NCI-H82 treated with DMSO at 0.1 percent for 48 hours (cell line): ENCODE results near the gene ARHGEF6.

Experiments used
- DNase-seq: peaks from one replicate; lab custom pipeline; 2025; ENCODE audit not compliant: unreplicated experiment; lab: John Stamatoyannopoulos, UW

Gene ARHGEF6

GRCh38 chrX:136750364-136750763 is 30.4 kb downstream of the ARHGEF6 start:
- DNase-seq, result no peak

- no peak for DNase-seq
These were observed 33.4 kb downstream of the ARHGEF6 start for GRCh38 chrX:136747003-136747986.

GRCh38 chrX:136745215-136746173 is 35.2 kb downstream of the ARHGEF6 start:
- no peak for DNase-seq

GRCh38 chrX:136742721-136743379 is 37.9 kb downstream of the ARHGEF6 start:
- DNase-seq, result peak; percentile 22

GRCh38 chrX:136738049-136738729 is 42.5 kb downstream of the ARHGEF6 start:
- no peak for DNase-seq

GRCh38 chrX:136736690-136737089 is 44.0 kb downstream of the ARHGEF6 start:
- no peak for DNase-seq

GRCh38 chrX:136735601-136736000 is 45.1 kb downstream of the ARHGEF6 start:
- no peak for DNase-seq

- DNase-seq, result no peak
These were observed 47.1 kb downstream of the ARHGEF6 start for GRCh38 chrX:136733613-136734012.

- no peak for DNase-seq
These were observed 48.9 kb downstream of the ARHGEF6 start for GRCh38 chrX:136731798-136732197.

- DNase-seq, result no peak
These were observed 49.4 kb downstream of the ARHGEF6 start for GRCh38 chrX:136731207-136731782.

- no peak for DNase-seq
These were observed 52.3 kb downstream of the ARHGEF6 start for GRCh38 chrX:136728393-136728792.

GRCh38 chrX:136725441-136726104 is 55.2 kb downstream of the ARHGEF6 start:
- DNase-seq, result no peak

GRCh38 chrX:136718091-136718490 is 62.6 kb downstream of the ARHGEF6 start:
- DNase-seq, result no peak

- no peak for DNase-seq
These were observed 65.8 kb downstream of the ARHGEF6 start for GRCh38 chrX:136714626-136715599.

GRCh38 chrX:136712650-136713310 is 68.0 kb downstream of the ARHGEF6 start:
- DNase-seq, result no peak

- no peak for DNase-seq
These were observed 69.6 kb downstream of the ARHGEF6 start for GRCh38 chrX:136711147-136711546.

- DNase-seq, result no peak
These were observed 70.3 kb downstream of the ARHGEF6 start for GRCh38 chrX:136710325-136710951.
